ENCODE measurements around the gene GDAP2.

DNA sequence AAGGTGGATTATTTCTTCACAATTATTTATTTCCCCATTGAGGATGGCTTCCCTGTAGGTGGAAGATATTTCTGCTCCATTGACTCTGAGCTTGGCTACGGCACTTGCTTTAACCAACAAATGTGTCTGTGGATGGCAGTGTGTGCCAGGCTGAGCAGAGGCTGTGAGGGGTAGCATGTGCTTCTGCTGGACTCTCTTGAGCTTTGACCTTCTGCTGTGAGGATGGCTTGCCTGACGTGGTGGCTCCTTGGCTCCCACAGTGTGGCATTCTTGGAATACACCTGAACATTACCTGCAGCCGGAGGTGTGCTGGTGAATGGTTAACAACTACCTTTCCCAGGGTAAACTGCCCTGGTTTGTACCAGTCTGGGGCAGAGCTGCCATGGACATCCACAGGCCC, 47.0 kb upstream of the GDAP2 start:
- TF ChIP-seq EZH2 (IDR thresholded peaks at IDR 0.05; ENCODE audit: borderline replicate concordance, low read depth, low read length, poor library complexity, severe bottlenecking) (no peak), CTCF (conservative IDR thresholded peaks at IDR 0.05; ENCODE audit: low read depth, low read length) (no peak)
